HCT116 (cell line): ENCODE data around the gene PRR5L. TPM values are rescaled to one million over a fixed set of nuclear protein-coding genes. Genes with fewer than 3 reads are reported as not detected.

Experiments
- ATAC-seq: fragments of 200-7000 bp; cut with Tn5 transposase; 2 replicates; pipeline ENCODE4 v1.9.1; 2020; ENCODE audit warnings: mild to moderate bottlenecking, moderate library complexity
- BruUV-seq: library from RNA; stranded (reverse); fragments of 400-500 nt; replicated peaks from 2 replicates; lab custom pipeline; 2021; lab: Mats Ljungman, UMichigan
- CTCF ChIA-PET: fragments of 300-600 bp; sonication (Branson Sonifier 250); formaldehyde crosslinking; loops from one replicate; lab custom pipeline; 2021; ENCODE audit warnings: antibody characterized with exemption; lab: Charles Lee
- POLR2A ChIA-PET: fragments of 300-600, 350-600 bp; sonication (Branson Sonifier 250); formaldehyde crosslinking; loops from one replicate; lab custom pipeline; 2021; ENCODE audit warnings: antibody characterized with exemption; lab: Charles Lee
- RAD21 ChIA-PET, 2 experiments: fragments of 300-600 bp; sonication (Branson Sonifier 250); formaldehyde crosslinking; loops; one replicate each; lab custom pipeline; 2023; ENCODE audit warnings: low total read pairs in 2 of 2; ENCODE audit not compliant: uncharacterized antibody in 2 of 2, unreplicated experiment in 2 of 2, low non-redundant PET in 1 of 2; lab: Charles Lee
- DNase-seq: peaks from one replicate; pipeline ENCODE4 v3.0.0-alpha.2; 2010; ENCODE audit warnings: low read depth, low spot score
- H2AFZ ChIP-seq: fragments of 200-600 bp; shearing (Covaris generic), sonication (generic); 2 replicates; pipeline ENCODE4 v1.6.1; 2017; ENCODE audit warnings: low read depth, mixed run types, mixed read lengths, antibody characterized with exemption, low read length; ENCODE audit not compliant: poor library complexity, severe bottlenecking
- H3K27ac ChIP-seq: 2 replicates; pipeline ENCODE4 v1.5.1; 2012; ENCODE audit warnings: low read depth, low read length
- H3K27me3 ChIP-seq: fragments of 200-600 bp; sonication (generic); 2 replicates; pipeline ENCODE4 v1.6.1; 2016; ENCODE audit warnings: mixed run types, low read length, mixed read lengths; ENCODE audit not compliant: insufficient read depth
- H3K36me3 ChIP-seq, 2 experiments: fragments of 200-500 bp in 1 of 2; fragments of 200-600 bp in 1 of 2; sonication (Bioruptor generic) in 1 of 2; sonication (generic) in 1 of 2; 2 replicates each; pipeline versions ENCODE4 v1.5.1 to v1.6.1; 2014 to 2016; ENCODE audit warnings: low read length in 2 of 2, inconsistent platforms in 1 of 2, mixed read lengths in 1 of 2, mixed run types in 1 of 2; ENCODE audit not compliant: insufficient read depth in 2 of 2, control insufficient read depth in 1 of 2
- H3K4me1 ChIP-seq, 2 experiments: fragments of 200-600 bp in 1 of 2; sonication (generic) in 1 of 2; 2 replicates each; pipeline versions ENCODE4 v1.5.1 to v1.6.1; 2012 to 2017; ENCODE audit warnings: low read length in 2 of 2, inconsistent platforms in 1 of 2, mild to moderate bottlenecking in 1 of 2, mixed read lengths in 1 of 2, mixed run types in 1 of 2, moderate library complexity in 1 of 2; ENCODE audit not compliant: insufficient read depth in 2 of 2, control insufficient read depth in 1 of 2
- H3K4me2 ChIP-seq: fragments of 200-600 bp; sonication (generic); 2 replicates; pipeline ENCODE4 v1.6.1; 2017; ENCODE audit warnings: mixed run types, low read length, mixed read lengths
- H3K4me3 ChIP-seq, 2 experiments: fragments of 200-600 bp in 1 of 2; sonication (generic) in 1 of 2; replicated peaks in 1 of 2; 2 replicates each; pipeline ENCODE4 v1.5.1; 2011 to 2016; ENCODE audit warnings: low read length in 2 of 2, control low read depth in 1 of 2, low read depth in 1 of 2, mild to moderate bottlenecking in 1 of 2, mixed read lengths in 1 of 2, mixed run types in 1 of 2
- H3K79me2 ChIP-seq: fragments of 200-600 bp; sonication (generic); 2 replicates; pipeline ENCODE4 v1.6.1; 2017; ENCODE audit warnings: mild to moderate bottlenecking, mixed run types, low read length, moderate library complexity, mixed read lengths; ENCODE audit not compliant: insufficient read depth
- H3K9ac ChIP-seq: fragments of 200-600 bp; sonication (generic); 2 replicates; pipeline ENCODE4 v1.6.1; 2016; ENCODE audit warnings: low read length, mixed read lengths
- H3K9me2 ChIP-seq: fragments of 200-600 bp; sonication (generic), shearing (Covaris generic); 2 replicates; pipeline ENCODE4 v1.6.1; 2017; ENCODE audit warnings: mixed run types, mild to moderate bottlenecking, moderate library complexity; ENCODE audit not compliant: insufficient read depth
- H3K9me3 ChIP-seq, 2 experiments: fragments of 200-500 bp in 1 of 2; fragments of 200-600 bp in 1 of 2; sonication (Bioruptor generic) in 1 of 2; sonication (generic) in 1 of 2; 2 replicates each; pipeline ENCODE4 v1.6.1; 2014 to 2017; ENCODE audit warnings: low read length in 2 of 2, mixed read lengths in 2 of 2, inconsistent platforms in 1 of 2, low read depth in 1 of 2, mild to moderate bottlenecking in 1 of 2, mixed run types in 1 of 2, moderate library complexity in 1 of 2; ENCODE audit not compliant: control insufficient read depth in 1 of 2, insufficient read depth in 1 of 2
- H4K20me1 ChIP-seq: fragments of 200-600 bp; sonication (generic), shearing (Covaris generic); 2 replicates; pipeline ENCODE4 v1.6.1; 2017; ENCODE audit warnings: mixed run types, mild to moderate bottlenecking, moderate library complexity; ENCODE audit not compliant: insufficient read depth
- CBX3 ChIP-seq: IDR thresholded peaks from 2 replicates; pipeline ENCODE4 v1.6.1; 2012; ENCODE audit warnings: low read depth
- CEBPB ChIP-seq: IDR thresholded peaks from 2 replicates; pipeline ENCODE4 v1.6.1; 2012; ENCODE audit warnings: low read depth
- CTCF ChIP-seq, 3 experiments: fragments of 200-600 bp in 1 of 3; sonication (generic) in 1 of 3; IDR thresholded peaks in 2 of 3; conservative IDR thresholded peaks in 1 of 3; 2 replicates each; pipeline ENCODE4 v1.5.1; 2012 to 2017; ENCODE audit warnings: low read depth in 2 of 3, low read length in 2 of 3, antibody characterized with exemption in 1 of 3, borderline replicate concordance in 1 of 3, control low read depth in 1 of 3, mild to moderate bottlenecking in 1 of 3, mixed read lengths in 1 of 3, mixed run types in 1 of 3, moderate library complexity in 1 of 3; ENCODE audit not compliant: insufficient read depth in 1 of 3
- EGR1 ChIP-seq: IDR thresholded peaks from 2 replicates; pipeline ENCODE4 v1.6.1; 2012; ENCODE audit warnings: low read depth
- EZH2phosphoT487 ChIP-seq: fragments of 200-600 bp; IDR thresholded peaks from 2 replicates; pipeline ENCODE4 v1.6.1; 2018; ENCODE audit warnings: antibody characterized with exemption, borderline replicate concordance
- JUND ChIP-seq: IDR thresholded peaks from 2 replicates; pipeline ENCODE4 v1.6.1; 2012
- POLR2A ChIP-seq: IDR thresholded peaks from 2 replicates; pipeline ENCODE4 v1.7.0; 2011; ENCODE audit warnings: borderline replicate concordance; ENCODE audit not compliant: insufficient read depth, insufficient read length; ENCODE audit errors: extremely low read depth
- POLR2AphosphoS5 ChIP-seq: IDR thresholded peaks from 2 replicates; pipeline ENCODE4 v1.6.1; 2011; ENCODE audit warnings: mild to moderate bottlenecking, low read depth, low read length, moderate library complexity
- REST ChIP-seq: IDR thresholded peaks from 2 replicates; pipeline ENCODE4 v1.6.1; 2012; ENCODE audit warnings: low read depth
- SP1 ChIP-seq: IDR thresholded peaks from 2 replicates; pipeline ENCODE4 v1.6.1; 2012; ENCODE audit warnings: low read depth
- TCF7L2 ChIP-seq: IDR thresholded peaks from 2 replicates; pipeline ENCODE4 v1.7.0; 2011; ENCODE audit warnings: borderline replicate concordance, inconsistent platforms; ENCODE audit not compliant: insufficient read depth, insufficient read length; ENCODE audit errors: extremely low read depth
- ZFX ChIP-seq: fragments of 450-650 bp; IDR thresholded peaks from 2 replicates; pipeline ENCODE4 v1.6.1; 2017
- intact Hi-C: fragments of 100-400 bp; cut with micrococcal nuclease; formaldehyde crosslinking; loops from 2 replicates; pipeline ENCODE4 v1.10.0; 2022
- total RNA-seq: library from RNA; stranded (reverse); gene quantifications from one replicate; pipeline ENCODE4 v1.2.1, GENCODE V29; 2021; ENCODE audit not compliant: unreplicated experiment

Gene PRR5L
- total RNA-seq, 1 experiment from 2014 or later, result 0.47 TPM

DNA sequence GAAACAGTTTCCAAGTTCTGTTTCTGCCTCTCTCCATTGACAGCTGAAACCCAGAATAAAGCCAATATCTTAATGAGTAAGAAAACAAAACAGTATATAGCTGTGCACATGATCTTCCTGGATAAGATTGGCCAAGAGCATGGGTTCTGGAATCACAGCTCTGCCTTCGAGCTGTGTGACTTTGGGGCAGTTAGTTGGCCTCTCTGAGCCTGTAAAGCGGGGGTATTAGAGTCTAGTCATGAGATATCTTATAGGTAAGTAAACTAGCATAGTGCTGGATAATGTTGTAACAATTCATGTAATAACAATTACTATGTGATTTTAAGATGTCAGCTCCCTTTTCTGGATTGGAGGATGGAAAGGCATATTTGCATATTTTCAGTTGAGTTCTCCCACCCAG, 140.5 kb downstream of the PRR5L start:
- Histone ChIP-seq H3K9me2 (no peaks in the 10 kb centered on the region), H3K9me3 (no peaks in the 10 kb centered on the region), H2AFZ (no peak overlapping the region), H3K4me3 (no peak overlapping the region), H3K9ac (no peak overlapping the region), H3K27me3 (peaks cover 45% of the 10 kb centered on the region), H3K36me3 (no peaks in the 10 kb centered on the region), H3K79me2 (no peaks in the 10 kb centered on the region), H3K4me2 (no peak overlapping the region), H3K27ac (no peak overlapping the region), H4K20me1 (no peaks in the 10 kb centered on the region), H3K4me1 (peaks cover 7 to 12% of the 10 kb centered on the region in 2 experiments)
- DNase-seq, result no peak
- intact Hi-C loops, result no loop called here
- no TSS peak for BruUV-seq
- ChIA-PET CTCF (no interaction called here), RAD21 (no interaction called here), POLR2A (no interaction called here)
- no peak for ATAC-seq
- TF ChIP-seq POLR2A (no peak), JUND (no peak), TCF7L2 (no peak), EZH2phosphoT487 (no peak), POLR2AphosphoS5 (no peak), EGR1 (no peak), CTCF (IDR thresholded peaks at IDR 0.05 in 2 of 3, conservative IDR thresholded peaks at IDR 0.05 in 1 of 3; ENCODE audit: borderline replicate concordance in 1 of 3, insufficient read depth in 1 of 3, low read depth in 2 of 3, low read length in 2 of 3) (no peak)

DNA sequence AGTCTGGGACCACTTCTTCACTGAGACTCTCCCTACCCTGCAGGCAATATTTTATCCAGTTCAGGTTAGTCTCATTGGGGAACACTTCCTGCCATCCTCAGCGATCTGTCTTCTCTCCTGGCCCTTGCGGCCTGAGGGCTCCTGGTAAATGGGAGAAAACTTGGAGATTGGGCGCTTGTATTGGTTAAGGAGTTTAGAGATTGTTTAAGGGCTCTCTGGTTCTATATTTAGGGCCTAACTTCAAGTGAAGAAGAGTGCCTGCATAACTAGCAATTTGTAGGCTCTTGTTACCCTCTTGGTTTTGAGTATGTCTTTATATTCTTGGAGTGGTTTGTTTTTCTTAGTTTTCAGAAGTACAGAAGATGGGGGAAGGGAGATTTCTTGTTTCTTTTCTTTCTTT, 141.3 kb downstream of the PRR5L start:
- Histone ChIP-seq H4K20me1 (no peaks in the 10 kb centered on the region), H2AFZ (no peak overlapping the region), H3K27ac (no peak overlapping the region), H3K4me3 (no peak overlapping the region), H3K9me3 (no peaks in the 10 kb centered on the region), H3K36me3 (no peaks in the 10 kb centered on the region), H3K27me3 (peaks cover 43% of the 10 kb centered on the region), H3K4me1 (peaks cover under 1 to 4% of the 10 kb centered on the region in 2 experiments), H3K9ac (no peak overlapping the region), H3K9me2 (no peaks in the 10 kb centered on the region), H3K79me2 (no peaks in the 10 kb centered on the region), H3K4me2 (no peak overlapping the region)
- intact Hi-C loops, result no loop called here
- TF ChIP-seq ZFX (no peak), EZH2phosphoT487 (no peak), POLR2A (no peak), SP1 (no peak), CEBPB (no peak), REST (no peak), CTCF (IDR thresholded peaks at IDR 0.05 in 2 of 3, conservative IDR thresholded peaks at IDR 0.05 in 1 of 3; ENCODE audit: borderline replicate concordance in 1 of 3, insufficient read depth in 1 of 3, low read depth in 2 of 3, low read length in 2 of 3) (no peak), JUND (no peak), TCF7L2 (no peak), CBX3 (no peak)
- DNase-seq (no peak), ATAC-seq (no peak)
- ChIA-PET CTCF (no interaction called here), POLR2A (no interaction called here), RAD21 (no interaction called here)
- BruUV-seq, result no TSS peak
